ACC112 (cell line): ENCODE data around the gene NKD1.

Experiments
- H2AFZ ChIP-seq: fragments of 200-600 bp; sonication (generic); one replicate; pipeline ENCODE4 v1.6.0; 2017; ENCODE audit warnings: antibody characterized with exemption, low read length; ENCODE audit not compliant: unreplicated experiment
- H3K27ac ChIP-seq: fragments of 200-600 bp; sonication (generic); 2 replicates; pipeline ENCODE4 v1.5.1; 2014; ENCODE audit warnings: low read depth, mild to moderate bottlenecking, antibody characterized with exemption, low read length, moderate library complexity
- H3K27me3 ChIP-seq: fragments of 200-600 bp; sonication (generic); 2 replicates; pipeline ENCODE4 v1.6.1; 2014; ENCODE audit warnings: mild to moderate bottlenecking, antibody characterized with exemption, low read length, moderate library complexity, mixed read lengths; ENCODE audit not compliant: insufficient read depth
- H3K36me3 ChIP-seq: fragments of 200-600 bp; sonication (generic); 2 replicates; pipeline ENCODE4 v1.6.1; 2016; ENCODE audit warnings: mild to moderate bottlenecking, antibody characterized with exemption, low read length, moderate library complexity, mixed read lengths; ENCODE audit not compliant: insufficient read depth
- H3K4me1 ChIP-seq: fragments of 200-600 bp; sonication (generic); one replicate; pipeline ENCODE4 v1.6.1; 2016; ENCODE audit warnings: low read length, mixed read lengths; ENCODE audit not compliant: insufficient read depth, unreplicated experiment, control insufficient read depth
- H3K4me3 ChIP-seq: fragments of 200-600 bp; sonication (generic); 2 replicates; pipeline ENCODE4 v1.5.1; 2014; ENCODE audit warnings: mild to moderate bottlenecking, low read depth, low read length
- H3K79me2 ChIP-seq: fragments of 200-600 bp; sonication (generic); one replicate; pipeline ENCODE4 v1.6.0; 2016; ENCODE audit warnings: low read length; ENCODE audit not compliant: control insufficient read depth, unreplicated experiment, insufficient read depth

The NKD1 gene

DNA sequence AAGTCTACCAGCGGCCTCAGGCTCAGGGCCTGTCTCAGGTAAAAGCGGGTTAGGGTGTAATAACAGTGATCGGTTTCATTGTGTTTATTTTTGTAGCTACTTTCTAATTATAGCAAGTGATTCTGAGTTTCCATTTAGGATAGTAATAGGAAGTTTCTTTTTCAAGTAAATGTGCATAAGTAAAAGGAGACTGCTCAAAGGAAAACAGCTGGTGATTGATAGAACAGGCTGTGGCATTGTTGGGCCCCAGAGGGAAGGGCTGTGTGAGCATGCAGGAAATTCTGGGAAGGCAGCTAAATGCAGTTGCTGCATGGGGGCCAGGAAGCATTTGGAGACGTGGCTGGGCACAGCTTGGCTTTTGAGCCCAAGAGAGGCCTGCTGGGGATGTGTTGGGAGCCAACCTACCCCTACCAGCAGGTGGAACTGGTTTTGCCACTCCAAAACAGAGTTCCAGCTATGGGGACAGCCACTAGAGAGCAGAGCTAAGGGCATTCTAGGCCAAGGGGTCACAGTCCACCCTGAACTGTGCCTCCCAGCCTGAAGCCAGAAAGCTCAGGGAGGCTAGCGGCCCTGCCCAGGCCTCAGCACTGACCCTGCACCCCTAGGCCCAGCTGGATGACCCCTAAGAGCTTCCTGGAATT is 120.3 kb downstream of the NKD1 start:
- H3K36me3 ChIP-seq: no peaks in the 10 kb centered on the region
- H3K27me3 ChIP-seq: no peaks in the 10 kb centered on the region
- no peak overlapping the region for H2AFZ ChIP-seq
- peaks cover 4% of the 10 kb centered on the region for H3K4me1 ChIP-seq
- H3K27ac ChIP-seq: no peak overlapping the region
- H3K4me3 ChIP-seq: no peak overlapping the region
- no peaks in the 10 kb centered on the region for H3K79me2 ChIP-seq

DNA sequence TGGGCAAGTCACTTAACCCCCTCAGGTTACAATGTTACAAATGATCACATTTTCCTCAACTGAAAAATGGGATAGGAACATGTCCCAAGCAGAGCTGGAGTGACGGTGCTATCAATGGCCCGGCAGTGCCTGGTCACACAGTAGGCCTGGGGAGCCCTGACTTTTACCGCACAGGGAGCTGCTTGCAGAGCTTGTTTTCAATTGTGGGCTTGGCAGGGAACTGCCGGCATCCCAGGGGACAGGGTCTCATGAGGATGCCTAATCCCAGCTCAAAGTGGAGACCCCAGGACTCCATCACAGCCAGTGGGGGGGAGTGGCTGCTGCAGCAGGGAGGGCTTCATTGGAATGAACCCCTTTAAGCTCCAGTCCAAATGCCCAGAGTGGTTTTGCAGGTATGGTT is 121.5 kb downstream of the NKD1 start:
- no peaks in the 10 kb centered on the region for H3K79me2 ChIP-seq
- peaks cover 3% of the 10 kb centered on the region for H3K4me1 ChIP-seq
- no peak overlapping the region for H3K4me3 ChIP-seq
- no peak overlapping the region for H3K27ac ChIP-seq
- H3K27me3 ChIP-seq: no peaks in the 10 kb centered on the region
- no peaks in the 10 kb centered on the region for H3K36me3 ChIP-seq
- no peak overlapping the region for H2AFZ ChIP-seq

DNA sequence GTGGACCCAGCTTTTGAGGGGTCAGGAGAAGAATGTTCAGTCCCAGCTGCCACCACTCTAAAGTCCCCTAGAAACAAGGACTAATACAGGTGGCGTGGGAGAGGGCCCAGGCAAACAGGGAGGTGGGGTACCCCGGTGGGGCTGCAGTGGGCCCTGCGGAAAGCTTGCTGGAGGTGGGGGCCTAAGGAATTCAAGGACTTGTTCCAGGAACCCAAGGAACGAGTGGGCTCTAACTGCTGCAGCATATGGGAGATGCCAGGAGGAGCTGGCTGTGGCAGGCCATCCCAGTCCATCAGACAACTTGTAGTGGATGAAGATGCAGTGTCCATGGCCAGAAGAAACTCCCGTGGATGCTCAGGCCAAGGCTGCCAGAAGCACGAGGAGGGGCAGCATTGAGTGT is 122.3 kb downstream of the NKD1 start:
- Histone ChIP-seq H2AFZ (no peak overlapping the region), H3K36me3 (no peaks in the 10 kb centered on the region), H3K27me3 (peaks cover 2% of the 10 kb centered on the region; the same call in 1 of the 2 replicates), H3K4me1 (no peaks in the 10 kb centered on the region), H3K4me3 (no peak overlapping the region), H3K79me2 (no peaks in the 10 kb centered on the region), H3K27ac (no peak overlapping the region)

DNA sequence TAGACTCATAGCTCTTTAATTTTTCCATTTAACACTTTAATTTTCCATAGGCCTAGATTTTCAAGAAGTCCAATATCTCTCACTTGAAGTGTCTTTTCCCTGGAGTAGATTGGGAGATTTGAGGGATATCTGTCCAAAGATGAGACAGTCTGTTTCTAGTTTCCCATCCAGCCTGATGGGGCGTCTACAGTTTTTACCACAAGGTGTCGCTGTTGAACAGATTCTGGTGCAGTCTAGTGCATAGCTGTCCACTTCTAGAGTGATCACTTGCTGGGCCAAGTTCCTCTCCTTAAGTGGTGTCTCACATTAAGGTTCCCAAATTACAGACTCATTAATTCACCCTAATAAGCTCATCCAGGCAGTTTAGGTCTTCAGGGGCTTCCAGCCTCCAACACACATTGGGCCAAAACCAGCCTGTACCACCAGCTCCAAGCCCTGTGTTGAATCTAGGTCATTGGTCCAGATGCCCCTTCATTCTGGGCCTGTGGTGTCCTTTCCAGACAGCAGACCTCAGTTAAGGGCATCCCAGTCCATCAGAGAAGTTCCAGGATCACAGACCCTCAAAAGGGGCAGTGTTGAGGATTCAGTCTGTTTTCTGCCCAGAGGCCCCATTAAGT is 123.6 kb downstream of the NKD1 start:
- Histone ChIP-seq H3K79me2 (no peaks in the 10 kb centered on the region), H3K27ac (no peak overlapping the region), H3K36me3 (no peaks in the 10 kb centered on the region), H3K27me3 (peaks cover 9% of the 10 kb centered on the region; the same call in 1 of the 2 replicates), H3K4me1 (no peaks in the 10 kb centered on the region), H3K4me3 (no peak overlapping the region), H2AFZ (no peak overlapping the region)

DNA sequence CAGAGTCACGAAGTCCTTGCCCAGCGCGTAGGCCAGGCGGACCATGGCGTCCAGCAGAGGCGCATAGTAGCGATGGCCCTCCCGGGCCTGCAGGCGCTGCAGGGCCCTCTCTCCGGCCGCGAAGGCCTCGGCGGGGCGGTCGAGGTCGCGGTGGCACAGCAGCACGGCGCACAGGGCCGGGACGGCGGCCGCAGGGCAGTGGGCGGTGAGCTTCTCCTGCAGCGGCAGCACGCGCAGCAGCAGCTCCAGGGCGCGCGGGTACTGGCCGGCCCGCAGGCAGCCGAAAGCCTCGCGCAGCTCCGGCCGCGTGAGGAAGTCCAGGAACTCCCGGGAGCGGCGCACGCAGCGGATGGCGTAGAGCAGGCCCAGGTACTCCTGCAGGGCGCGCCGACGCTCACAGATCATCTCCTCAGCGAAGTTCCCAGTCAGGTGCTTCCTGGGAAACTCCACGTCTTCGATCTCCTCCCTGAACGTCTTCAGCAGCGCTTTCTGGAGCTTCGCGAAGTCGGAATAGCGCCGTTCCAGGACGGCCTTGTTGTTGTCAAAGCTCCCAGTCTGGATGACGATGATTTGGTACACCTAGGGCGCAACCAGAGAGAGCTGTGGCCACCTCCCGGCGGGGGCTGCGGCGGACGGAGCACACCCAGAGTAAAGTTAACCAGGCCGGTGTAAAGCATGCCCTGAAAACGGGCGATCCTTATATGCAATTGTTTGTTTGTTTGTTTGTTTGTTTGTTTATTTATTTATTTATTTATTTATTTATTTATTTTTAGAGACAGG is 125.5 kb downstream of the NKD1 start:
- Histone ChIP-seq H3K4me3 (no peak overlapping the region), H3K36me3 (no peaks in the 10 kb centered on the region), H3K79me2 (no peaks in the 10 kb centered on the region), H3K27me3 (peaks cover 9% of the 10 kb centered on the region; the same call in 1 of the 2 replicates), H3K27ac (no peak overlapping the region), H2AFZ (no peak overlapping the region), H3K4me1 (no peaks in the 10 kb centered on the region)

DNA sequence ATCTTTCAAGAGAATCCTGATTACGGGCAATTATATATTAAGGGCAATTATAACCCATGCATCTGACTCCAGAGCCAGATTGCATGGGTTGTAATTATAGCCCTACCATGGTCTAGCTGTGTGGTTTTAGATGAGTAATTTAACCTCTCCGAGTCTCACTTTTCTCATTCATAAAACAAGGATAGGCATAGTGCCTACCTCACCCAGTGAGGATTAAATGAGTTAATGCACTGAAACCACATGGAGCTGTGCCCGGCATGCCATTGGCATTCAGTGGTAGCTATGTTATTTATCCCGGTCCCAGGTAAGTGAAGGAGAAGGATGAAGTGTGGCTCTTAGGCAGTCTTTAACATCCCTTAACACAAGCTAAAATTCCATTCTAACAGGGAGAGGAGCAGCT is 126.6 kb downstream of the NKD1 start:
- Histone ChIP-seq H3K27me3 (peaks cover 9% of the 10 kb centered on the region; the same call in 1 of the 2 replicates), H3K27ac (no peak overlapping the region), H3K4me1 (no peaks in the 10 kb centered on the region), H2AFZ (no peak overlapping the region), H3K79me2 (no peaks in the 10 kb centered on the region), H3K36me3 (no peaks in the 10 kb centered on the region), H3K4me3 (no peak overlapping the region)

DNA sequence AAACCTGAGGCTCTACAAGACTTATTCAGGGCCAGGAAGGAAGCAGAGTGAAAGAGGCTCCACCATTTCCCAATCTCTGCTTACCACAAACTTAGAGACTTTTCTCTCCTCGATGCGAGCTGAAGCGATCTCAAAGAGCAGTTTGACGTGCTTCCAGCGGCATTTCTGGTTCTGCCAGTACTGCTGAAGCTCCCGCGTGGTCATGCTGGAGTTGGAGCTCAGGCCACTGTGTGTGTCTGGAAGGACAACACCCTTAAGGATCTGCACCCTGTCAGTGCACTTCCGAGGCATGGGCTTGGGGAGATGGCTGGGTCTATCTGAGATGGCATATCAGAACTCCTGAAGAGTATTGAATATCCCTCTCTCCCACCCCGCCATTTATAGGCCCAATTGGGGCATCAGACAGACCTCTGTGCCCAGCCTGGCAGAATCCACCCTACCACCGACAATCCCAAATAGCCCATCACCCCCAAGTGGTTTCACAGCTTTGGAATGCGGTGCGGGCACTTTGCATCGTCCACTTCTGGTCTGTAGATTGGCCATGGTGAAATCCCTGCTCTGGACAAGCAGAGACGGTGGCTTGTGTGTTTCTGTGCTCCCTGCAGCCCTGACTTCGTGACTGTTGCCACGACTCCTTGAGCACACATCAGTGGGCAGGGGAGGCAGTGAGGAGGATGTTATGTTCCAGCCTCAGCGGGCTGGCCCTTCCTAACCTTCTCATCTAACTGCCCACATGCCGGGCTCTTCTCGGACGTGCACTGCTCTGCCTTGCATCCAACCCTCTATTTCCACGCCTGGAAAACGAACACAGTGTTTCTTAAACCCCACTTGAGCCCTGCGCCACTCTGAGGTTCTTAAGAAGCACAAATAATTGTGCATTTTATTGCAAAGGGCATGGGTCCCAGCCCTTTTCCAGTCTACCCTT is 127.8 kb downstream of the NKD1 start:
- no peaks in the 10 kb centered on the region for H3K36me3 ChIP-seq
- no peaks in the 10 kb centered on the region for H3K79me2 ChIP-seq
- peaks cover 9% of the 10 kb centered on the region; the same call in 1 of the 2 replicates for H3K27me3 ChIP-seq

DNA sequence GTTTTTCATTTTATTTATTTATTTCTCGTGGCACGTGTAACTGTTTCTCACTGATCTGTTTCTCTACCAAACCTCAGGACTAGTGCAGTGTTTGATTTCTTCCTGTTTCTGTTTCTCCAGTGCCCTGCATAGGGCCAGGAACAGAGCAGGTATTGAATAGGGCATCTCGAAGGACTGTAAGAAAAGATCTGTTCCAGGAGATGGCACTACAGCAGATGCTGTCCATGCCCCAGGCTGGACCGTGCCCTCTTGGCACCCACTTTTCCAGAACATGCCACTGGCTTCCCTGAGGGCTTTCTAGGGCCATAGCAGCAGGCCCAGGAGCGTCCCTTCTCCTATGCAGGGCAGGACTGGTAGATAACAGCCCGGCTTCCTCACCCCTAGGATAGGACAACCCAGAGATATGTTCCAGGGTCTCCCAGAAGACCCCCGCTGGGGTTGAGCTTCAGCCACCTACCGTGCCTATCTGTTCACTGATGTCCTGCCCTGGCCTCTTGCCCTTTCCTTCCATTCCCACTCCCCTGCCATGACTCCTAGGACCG is 128.6 kb downstream of the NKD1 start:
- H3K4me1 ChIP-seq: no peaks in the 10 kb centered on the region
- H3K4me3 ChIP-seq: no peak overlapping the region
- H3K27ac ChIP-seq: no peak overlapping the region
- peaks cover 9% of the 10 kb centered on the region for H3K27me3 ChIP-seq
- no peaks in the 10 kb centered on the region for H3K36me3 ChIP-seq
- no peaks in the 10 kb centered on the region for H3K79me2 ChIP-seq
- H2AFZ ChIP-seq: no peak overlapping the region

More for the DNA sequence above, 127.8 kb downstream of the NKD1 start:
- no peak overlapping the region for H3K27ac ChIP-seq
- no peak overlapping the region for H3K4me3 ChIP-seq
- H2AFZ ChIP-seq: no peak overlapping the region
- H3K4me1 ChIP-seq: no peaks in the 10 kb centered on the region

DNA sequence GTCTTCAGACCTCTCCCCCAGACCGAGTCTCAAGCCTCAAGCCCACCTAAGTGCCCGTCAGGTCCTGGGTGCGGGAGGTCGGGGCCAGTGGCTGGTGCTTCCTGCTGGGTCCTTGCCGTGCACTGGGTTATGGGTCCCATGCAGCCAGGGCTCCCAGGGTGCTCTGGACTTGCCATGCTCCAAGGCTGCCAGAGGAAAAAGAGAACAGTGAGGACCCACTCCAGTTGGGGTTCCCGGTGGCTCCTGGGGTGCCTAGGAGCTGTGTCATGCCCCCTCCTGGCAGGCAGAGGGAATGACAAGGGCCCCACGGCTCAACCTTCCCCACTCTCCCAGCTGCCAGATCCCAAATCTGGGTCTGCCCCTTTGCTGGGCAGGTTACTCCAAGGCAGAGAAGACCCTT is 129.2 kb downstream of the NKD1 start:
- H3K27ac ChIP-seq: no peak overlapping the region
- H3K79me2 ChIP-seq: no peaks in the 10 kb centered on the region
- H3K4me1 ChIP-seq: no peaks in the 10 kb centered on the region
- no peak overlapping the region for H3K4me3 ChIP-seq
- no peaks in the 10 kb centered on the region for H3K36me3 ChIP-seq
- peaks cover 9% of the 10 kb centered on the region for H3K27me3 ChIP-seq
- no peak overlapping the region for H2AFZ ChIP-seq

DNA sequence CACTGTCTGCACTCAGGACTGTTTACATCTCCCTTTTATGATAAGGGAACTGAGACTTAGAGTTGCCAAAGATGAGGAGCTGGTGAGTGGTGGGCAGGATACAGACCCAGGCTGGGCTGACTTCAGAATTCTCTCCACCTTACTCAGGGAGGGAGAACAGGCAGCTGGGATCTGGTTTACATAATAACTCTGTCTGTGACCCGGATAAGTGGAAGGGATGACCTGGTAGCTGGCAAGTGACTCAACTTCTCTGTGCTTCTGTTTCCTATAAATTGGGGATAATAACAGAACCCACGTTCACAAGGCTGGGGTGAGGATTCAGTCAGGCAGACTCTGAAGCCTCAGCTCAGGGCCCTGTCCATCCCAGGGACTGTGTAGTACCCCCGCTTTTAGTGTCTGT is 130.3 kb downstream of the NKD1 start:
- H3K79me2 ChIP-seq: no peaks in the 10 kb centered on the region
- no peaks in the 10 kb centered on the region for H3K36me3 ChIP-seq
- H3K4me3 ChIP-seq: no peak overlapping the region

More for the DNA sequence above, 130.3 kb downstream of the NKD1 start:
- Histone ChIP-seq H3K27me3 (peaks cover 10% of the 10 kb centered on the region), H3K4me1 (no peaks in the 10 kb centered on the region), H3K27ac (no peak overlapping the region), H2AFZ (no peak overlapping the region)
